ENCODE data around the gene FAM83F.

Gene FAM83F

DNA sequence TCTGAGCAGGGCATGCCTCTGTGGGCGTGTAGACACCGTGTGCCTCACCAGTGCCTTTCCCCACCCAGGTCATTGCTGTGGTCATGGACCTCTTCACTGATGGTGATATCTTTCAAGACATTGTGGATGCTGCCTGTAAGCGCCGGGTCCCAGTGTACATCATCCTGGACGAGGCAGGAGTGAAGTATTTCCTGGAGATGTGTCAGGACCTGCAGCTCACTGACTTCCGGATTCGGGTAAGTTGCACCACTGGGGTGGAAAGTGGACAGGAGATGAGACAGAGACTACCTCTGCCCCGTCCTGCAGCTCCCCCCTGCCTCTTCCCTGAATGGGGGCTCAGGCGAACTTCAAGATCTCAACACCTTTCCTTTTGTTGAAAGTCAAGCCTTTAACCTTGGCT, 24.3 kb downstream of the FAM83F start:
- Histone ChIP-seq H3K4me1 (ENCODE audit: low read length) (no peaks in the 10 kb centered on the region), H3K79me2 (ENCODE audit: low read length) (no peaks in the 10 kb centered on the region), H3K4me3 (ENCODE audit: low read length) (no peak overlapping the region), H2AFZ (ENCODE audit: low read depth, low read length) (no peak overlapping the region), H4K20me1 (ENCODE audit: insufficient read depth, low read length) (no peaks in the 10 kb centered on the region), H3K27me3 (ENCODE audit: low read depth, low read length) (peaks cover 18% of the 10 kb centered on the region), H3K36me3 (replicated peaks; ENCODE audit: low read depth, low read length) (no peaks in the 10 kb centered on the region), H3K9me3 (ENCODE audit: insufficient read depth, low read length) (no peaks in the 10 kb centered on the region), H3K4me2 (ENCODE audit: low read length) (no peak overlapping the region), H3K27ac (ENCODE audit: low read length) (no peak overlapping the region), H3K9ac (ENCODE audit: low read length) (no peak overlapping the region)
- no peak for TF ChIP-seq EZH2phosphoT487 (IDR thresholded peaks at IDR 0.05; ENCODE audit: low read depth)

DNA sequence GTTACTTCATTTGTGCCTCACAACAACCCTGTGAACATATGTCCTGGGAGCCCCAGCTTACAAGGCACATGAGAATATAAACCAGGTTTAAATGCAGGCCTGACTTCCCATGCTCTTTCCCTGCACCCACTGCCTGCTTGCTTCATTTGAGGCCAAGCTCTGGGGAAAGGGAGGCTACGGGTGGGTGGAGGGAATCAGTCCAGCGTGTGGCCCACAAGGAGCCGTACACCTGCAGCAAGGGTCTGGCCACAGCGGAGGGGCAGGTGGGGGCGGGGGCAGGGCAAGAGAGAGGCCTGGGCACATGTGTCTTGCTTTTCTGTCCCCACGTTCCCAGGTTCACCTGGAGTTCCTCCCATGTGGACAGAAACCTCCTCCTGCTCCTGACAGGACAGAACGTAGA, 26.2 kb downstream of the FAM83F start:
- no peak overlapping the region for H3K4me2 ChIP-seq (ENCODE audit: low read length)
- H2AFZ ChIP-seq (ENCODE audit: low read depth, low read length): no peak overlapping the region
- H3K27ac ChIP-seq (ENCODE audit: low read length): no peak overlapping the region
- H3K9ac ChIP-seq (ENCODE audit: low read length): no peak overlapping the region
- no peaks in the 10 kb centered on the region for H3K79me2 ChIP-seq (ENCODE audit: low read length)
- peaks cover 10% of the 10 kb centered on the region; the same call in 1 of the 2 replicates for H3K27me3 ChIP-seq (ENCODE audit: low read depth, low read length)
- 0 out of 2 replicates have a peak, but pooled peaks cover 3% of the 10 kb centered on the region for H3K4me1 ChIP-seq (ENCODE audit: low read length)
- H3K36me3 ChIP-seq (replicated peaks; ENCODE audit: low read depth, low read length): no peaks in the 10 kb centered on the region
- no peak for TF ChIP-seq EZH2phosphoT487 (IDR thresholded peaks at IDR 0.05; ENCODE audit: low read depth)
- TF ChIP-seq, protein P1, sequence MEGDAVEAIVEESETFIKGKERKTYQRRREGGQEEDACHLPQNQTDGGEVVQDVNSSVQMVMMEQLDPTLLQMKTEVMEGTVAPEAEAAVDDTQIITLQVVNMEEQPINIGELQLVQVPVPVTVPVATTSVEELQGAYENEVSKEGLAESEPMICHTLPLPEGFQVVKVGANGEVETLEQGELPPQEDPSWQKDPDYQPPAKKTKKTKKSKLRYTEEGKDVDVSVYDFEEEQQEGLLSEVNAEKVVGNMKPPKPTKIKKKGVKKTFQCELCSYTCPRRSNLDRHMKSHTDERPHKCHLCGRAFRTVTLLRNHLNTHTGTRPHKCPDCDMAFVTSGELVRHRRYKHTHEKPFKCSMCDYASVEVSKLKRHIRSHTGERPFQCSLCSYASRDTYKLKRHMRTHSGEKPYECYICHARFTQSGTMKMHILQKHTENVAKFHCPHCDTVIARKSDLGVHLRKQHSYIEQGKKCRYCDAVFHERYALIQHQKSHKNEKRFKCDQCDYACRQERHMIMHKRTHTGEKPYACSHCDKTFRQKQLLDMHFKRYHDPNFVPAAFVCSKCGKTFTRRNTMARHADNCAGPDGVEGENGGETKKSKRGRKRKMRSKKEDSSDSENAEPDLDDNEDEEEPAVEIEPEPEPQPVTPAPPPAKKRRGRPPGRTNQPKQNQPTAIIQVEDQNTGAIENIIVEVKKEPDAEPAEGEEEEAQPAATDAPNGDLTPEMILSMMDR (IDR thresholded peaks at IDR 0.05; ENCODE audit: low read depth, low read length): no peak
- no peaks in the 10 kb centered on the region for H3K9me3 ChIP-seq (ENCODE audit: insufficient read depth, low read length)
- no peaks in the 10 kb centered on the region for H4K20me1 ChIP-seq (ENCODE audit: insufficient read depth, low read length)
- no peak overlapping the region for H3K4me3 ChIP-seq (ENCODE audit: low read length)

DNA sequence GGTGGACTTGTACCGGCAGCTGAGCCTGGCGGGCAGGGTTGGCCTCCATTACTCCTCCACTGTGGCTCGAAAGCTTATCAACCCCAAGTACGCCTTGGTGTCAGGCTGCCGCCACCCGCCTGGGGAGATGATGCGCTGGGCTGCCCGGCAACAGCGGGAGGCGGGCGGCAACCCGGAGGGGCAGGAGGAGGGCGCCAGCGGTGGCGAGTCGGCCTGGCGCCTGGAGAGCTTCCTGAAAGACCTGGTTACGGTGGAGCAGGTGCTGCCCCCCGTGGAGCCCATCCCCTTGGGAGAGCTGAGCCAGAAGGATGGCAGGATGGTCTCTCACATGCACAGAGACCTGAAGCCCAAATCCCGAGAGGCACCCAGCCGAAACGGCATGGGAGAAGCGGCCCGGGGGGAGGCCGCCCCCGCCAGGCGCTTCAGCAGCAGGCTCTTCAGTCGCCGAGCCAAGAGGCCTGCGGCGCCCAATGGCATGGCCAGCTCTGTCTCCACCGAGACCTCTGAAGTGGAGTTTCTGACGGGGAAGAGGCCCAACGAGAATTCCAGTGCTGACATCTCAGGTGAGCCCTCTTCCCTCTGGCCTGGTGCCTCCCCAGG, 26.7 kb downstream of the FAM83F start:
- H3K36me3 ChIP-seq (replicated peaks; ENCODE audit: low read depth, low read length): no peaks in the 10 kb centered on the region
- no peak overlapping the region for H3K4me2 ChIP-seq (ENCODE audit: low read length)
- H3K4me1 ChIP-seq (ENCODE audit: low read length): 0 out of 2 replicates have a peak, but pooled peaks cover 3% of the 10 kb centered on the region
- no peaks in the 10 kb centered on the region for H3K9me3 ChIP-seq (ENCODE audit: insufficient read depth, low read length)
- H3K4me3 ChIP-seq (ENCODE audit: low read length): no peak overlapping the region
- H3K9ac ChIP-seq (ENCODE audit: low read length): no peak overlapping the region
- H3K27me3 ChIP-seq (ENCODE audit: low read depth, low read length): peaks cover 10% of the 10 kb centered on the region; the same call in 1 of the 2 replicates
- no peak overlapping the region for H3K27ac ChIP-seq (ENCODE audit: low read length)
- TF ChIP-seq, protein P1 (IDR thresholded peaks at IDR 0.05; ENCODE audit: low read depth, low read length): no peak
- TF ChIP-seq EZH2phosphoT487 (IDR thresholded peaks at IDR 0.05; ENCODE audit: low read depth): no peak
- no peaks in the 10 kb centered on the region for H4K20me1 ChIP-seq (ENCODE audit: insufficient read depth, low read length)
- no peaks in the 10 kb centered on the region for H3K79me2 ChIP-seq (ENCODE audit: low read length)
- H2AFZ ChIP-seq (ENCODE audit: low read depth, low read length): no peak overlapping the region

DNA sequence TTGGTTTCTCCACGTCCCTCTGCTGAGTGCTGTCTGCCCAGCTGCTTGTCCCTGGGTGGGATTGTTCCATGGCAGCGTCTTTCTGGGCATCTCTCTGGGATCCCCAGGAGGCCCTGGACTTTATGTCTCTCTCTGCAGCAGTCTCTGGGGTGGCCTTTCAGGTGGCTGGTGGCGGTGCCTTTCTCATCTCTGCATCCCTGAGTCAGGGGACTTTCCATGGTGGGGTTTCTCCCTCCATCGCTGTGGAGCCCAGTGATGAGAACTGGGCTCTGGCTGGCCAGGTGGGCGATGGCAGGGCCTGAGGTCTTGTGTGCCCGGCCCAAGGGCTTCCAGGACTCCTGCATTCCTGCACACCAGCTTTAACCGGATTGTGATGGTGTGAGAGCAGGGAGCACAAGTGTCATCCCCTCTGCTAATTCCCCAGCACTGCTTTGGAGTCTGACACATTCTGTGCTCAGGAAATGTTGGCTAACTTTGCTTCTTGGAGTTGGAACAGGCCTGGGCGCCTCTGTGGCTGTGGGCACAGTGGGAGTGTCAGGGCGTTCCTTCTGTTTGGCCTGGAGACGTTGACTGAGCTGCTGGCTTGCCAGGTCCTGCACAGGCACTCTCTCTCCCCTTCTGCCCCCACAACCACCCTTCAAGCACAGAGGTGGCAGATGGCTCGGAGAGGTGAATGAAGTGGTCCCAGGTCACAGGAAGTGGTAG, 27.9 kb downstream of the FAM83F start:
- Histone ChIP-seq H3K79me2 (ENCODE audit: low read length) (no peaks in the 10 kb centered on the region), H2AFZ (ENCODE audit: low read depth, low read length) (no peak overlapping the region), H4K20me1 (ENCODE audit: insufficient read depth, low read length) (no peaks in the 10 kb centered on the region), H3K9me3 (ENCODE audit: insufficient read depth, low read length) (no peaks in the 10 kb centered on the region), H3K4me1 (ENCODE audit: low read length) (0 out of 2 replicates have a peak, but pooled peaks cover 3% of the 10 kb centered on the region), H3K36me3 (replicated peaks; ENCODE audit: low read depth, low read length) (no peaks in the 10 kb centered on the region), H3K4me2 (ENCODE audit: low read length) (no peak overlapping the region), H3K27me3 (ENCODE audit: low read depth, low read length) (peaks cover 10% of the 10 kb centered on the region; the same call in 1 of the 2 replicates), H3K4me3 (ENCODE audit: low read length) (no peak overlapping the region), H3K27ac (ENCODE audit: low read length) (no peak overlapping the region), H3K9ac (ENCODE audit: low read length) (no peak overlapping the region)
- TF ChIP-seq EZH2phosphoT487 (IDR thresholded peaks at IDR 0.05; ENCODE audit: low read depth): no peak
- TF ChIP-seq, protein P1 (IDR thresholded peaks at IDR 0.05; ENCODE audit: low read depth, low read length): no peak

Measured in OCI-LY3 (cell line).